ENCODE measurements around the gene CREM.

- no peak for TF ChIP-seq CTCF (IDR thresholded peaks at IDR 0.05; ENCODE audit: insufficient read depth, low read length)
- TF ChIP-seq POLR2AphosphoS5 (IDR thresholded peaks at IDR 0.05; ENCODE audit: low read depth): no peak
Observed at GRCh38 chr10:35172146-35172545, 45.5 kb downstream of the CREM start.
